Loucy (cell line): ENCODE measurements around the gene GINM1.

Source experiments
- EZH2phosphoT487 ChIP-seq: fragments of 200-600 bp; IDR thresholded peaks from 2 replicates; pipeline ENCODE4 v1.6.1; 2018; ENCODE audit warnings: antibody characterized with exemption, mild to moderate bottlenecking, moderate library complexity, borderline replicate concordance
- TF ChIP-seq, protein P1 (sequence below): fragments of 200-600 bp; sonication (generic); conservative IDR thresholded peaks from 2 replicates; pipeline ENCODE4 v1.5.1; 2014; ENCODE audit warnings: mild to moderate bottlenecking, antibody characterized with exemption, low read length

DNA sequence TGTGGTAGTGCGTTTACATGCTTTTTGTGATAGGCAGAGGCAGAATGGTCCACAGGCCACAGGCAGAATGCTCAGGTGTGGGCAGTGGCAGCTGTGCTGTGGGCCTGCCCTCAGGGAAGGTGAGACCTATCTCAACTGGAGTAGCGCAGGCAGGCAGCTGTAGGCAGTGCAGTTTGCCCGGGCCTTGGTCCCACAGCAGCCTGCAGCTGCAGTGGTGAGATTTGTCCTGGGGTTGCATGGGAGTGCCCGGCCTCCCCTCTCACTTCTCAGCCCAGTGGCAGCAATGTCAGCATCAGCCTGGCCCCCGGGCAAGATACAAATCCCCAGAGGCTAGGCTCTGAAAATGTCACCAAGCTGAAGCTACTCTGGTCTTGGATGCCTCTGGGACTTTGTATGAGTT is 14.3 kb upstream of the GINM1 start:
- no peak for TF ChIP-seq EZH2phosphoT487
- TF ChIP-seq, protein P1, sequence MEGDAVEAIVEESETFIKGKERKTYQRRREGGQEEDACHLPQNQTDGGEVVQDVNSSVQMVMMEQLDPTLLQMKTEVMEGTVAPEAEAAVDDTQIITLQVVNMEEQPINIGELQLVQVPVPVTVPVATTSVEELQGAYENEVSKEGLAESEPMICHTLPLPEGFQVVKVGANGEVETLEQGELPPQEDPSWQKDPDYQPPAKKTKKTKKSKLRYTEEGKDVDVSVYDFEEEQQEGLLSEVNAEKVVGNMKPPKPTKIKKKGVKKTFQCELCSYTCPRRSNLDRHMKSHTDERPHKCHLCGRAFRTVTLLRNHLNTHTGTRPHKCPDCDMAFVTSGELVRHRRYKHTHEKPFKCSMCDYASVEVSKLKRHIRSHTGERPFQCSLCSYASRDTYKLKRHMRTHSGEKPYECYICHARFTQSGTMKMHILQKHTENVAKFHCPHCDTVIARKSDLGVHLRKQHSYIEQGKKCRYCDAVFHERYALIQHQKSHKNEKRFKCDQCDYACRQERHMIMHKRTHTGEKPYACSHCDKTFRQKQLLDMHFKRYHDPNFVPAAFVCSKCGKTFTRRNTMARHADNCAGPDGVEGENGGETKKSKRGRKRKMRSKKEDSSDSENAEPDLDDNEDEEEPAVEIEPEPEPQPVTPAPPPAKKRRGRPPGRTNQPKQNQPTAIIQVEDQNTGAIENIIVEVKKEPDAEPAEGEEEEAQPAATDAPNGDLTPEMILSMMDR, result no peak
